Metanephros (tissue), 2 donors: ENCODE results near the gene UNC93B1. TPM values are rescaled to one million over a fixed set of nuclear protein-coding genes. Genes with fewer than 3 reads are reported as not detected.

Source experiments
- small RNA-seq: library from RNA; depleted of rRNA; stranded (forward); fragments of <200 nt; gene quantifications from one replicate; pipeline ENCODE3, GENCODE V24; 2014; ENCODE audit warnings: low replicate concordance
- total RNA-seq: library from RNA; depleted of rRNA; stranded (reverse); fragments of >200 nt; gene quantifications from one replicate; pipeline ENCODE4 v1.2.3, GENCODE V29; 2014

The UNC93B1 gene, protein sequence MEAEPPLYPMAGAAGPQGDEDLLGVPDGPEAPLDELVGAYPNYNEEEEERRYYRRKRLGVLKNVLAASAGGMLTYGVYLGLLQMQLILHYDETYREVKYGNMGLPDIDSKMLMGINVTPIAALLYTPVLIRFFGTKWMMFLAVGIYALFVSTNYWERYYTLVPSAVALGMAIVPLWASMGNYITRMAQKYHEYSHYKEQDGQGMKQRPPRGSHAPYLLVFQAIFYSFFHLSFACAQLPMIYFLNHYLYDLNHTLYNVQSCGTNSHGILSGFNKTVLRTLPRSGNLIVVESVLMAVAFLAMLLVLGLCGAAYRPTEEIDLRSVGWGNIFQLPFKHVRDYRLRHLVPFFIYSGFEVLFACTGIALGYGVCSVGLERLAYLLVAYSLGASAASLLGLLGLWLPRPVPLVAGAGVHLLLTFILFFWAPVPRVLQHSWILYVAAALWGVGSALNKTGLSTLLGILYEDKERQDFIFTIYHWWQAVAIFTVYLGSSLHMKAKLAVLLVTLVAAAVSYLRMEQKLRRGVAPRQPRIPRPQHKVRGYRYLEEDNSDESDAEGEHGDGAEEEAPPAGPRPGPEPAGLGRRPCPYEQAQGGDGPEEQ
- 21.7 TPM for total RNA-seq

DNA sequence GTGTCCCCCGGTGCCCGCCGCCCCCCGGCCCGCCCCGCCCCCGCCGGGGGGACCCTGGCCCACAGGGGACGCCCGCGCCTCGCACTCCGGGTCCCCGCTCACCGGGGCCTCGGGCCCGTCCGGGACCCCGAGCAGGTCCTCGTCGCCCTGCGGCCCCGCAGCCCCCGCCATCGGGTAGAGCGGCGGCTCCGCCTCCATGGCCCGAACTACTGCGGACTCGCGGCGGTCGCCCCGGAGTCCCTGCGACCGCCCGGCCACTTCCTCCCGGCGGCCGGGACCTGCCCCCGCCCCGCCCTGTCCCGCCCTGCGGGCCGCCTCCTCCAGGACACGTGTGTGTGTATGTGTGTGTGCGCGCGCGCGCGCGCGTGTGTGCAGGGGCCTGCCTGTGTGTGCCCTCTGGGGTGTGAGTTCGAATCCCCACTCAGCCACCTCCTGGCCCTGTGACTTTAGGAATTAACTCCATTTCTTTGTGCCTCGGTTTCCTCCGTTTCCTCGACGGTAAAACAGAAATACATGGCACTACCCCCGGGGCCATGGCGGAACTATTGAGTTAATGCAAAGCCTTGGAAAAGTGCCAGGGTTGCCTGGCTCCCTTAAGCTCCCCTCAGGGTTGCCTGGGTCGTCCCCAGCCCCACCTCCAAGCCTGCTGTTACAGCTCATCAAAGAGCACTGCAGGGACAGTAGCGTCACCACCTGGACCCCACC, at the start of gene UNC93B1:
Gene UNC93B1, minus strand, starts transcription at position 252 of the 705 bp plus-strand sequence. Its CDS starts 54 bp downstream, at position 198.

DNA sequence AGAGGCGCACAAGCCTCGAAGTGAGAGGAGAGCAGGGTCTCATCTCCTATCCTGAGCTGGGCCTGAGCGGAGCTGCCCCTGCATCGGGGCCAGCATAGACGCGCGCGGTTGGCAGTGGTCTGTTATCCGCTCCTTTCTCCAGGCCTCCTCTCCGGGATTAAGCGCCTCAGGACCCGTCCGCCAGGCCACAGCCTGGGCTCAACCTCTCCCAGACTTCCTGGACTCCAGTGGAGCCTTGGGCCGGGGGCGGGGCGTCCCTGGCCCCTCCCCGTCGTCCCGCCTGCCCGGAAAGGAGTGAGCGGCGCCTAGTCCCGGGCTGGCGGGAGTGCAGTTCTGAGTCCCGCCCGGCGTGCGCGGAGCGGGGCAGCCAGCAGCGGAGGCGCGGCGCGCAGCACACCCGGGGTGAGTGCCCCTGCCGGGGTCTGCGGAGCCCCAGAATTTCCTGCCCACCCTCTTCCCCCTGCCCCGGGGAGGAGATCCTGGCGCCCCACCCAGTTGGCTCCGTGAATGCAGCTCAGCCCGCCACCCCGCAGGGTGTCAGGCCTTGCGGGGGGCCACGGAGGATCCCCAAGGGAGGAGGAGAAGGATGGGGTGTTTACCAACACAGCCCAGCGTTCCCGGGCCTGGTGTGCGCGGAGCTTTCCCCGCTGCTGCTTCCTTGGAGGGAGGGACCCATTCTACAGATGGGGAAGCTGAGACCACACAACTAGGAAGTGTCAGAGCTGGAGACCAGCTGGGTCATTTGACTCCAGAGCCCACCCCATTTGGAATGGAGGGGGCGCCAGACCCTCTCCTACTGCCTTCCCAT, 35.0 kb upstream of the UNC93B1 start, which contains the start of gene TCIRG1:
Gene TCIRG1, plus strand, starts transcription at position 308 of the 808 bp plus-strand sequence. CDS start 2,247 bp downstream, outside the sequence.

DNA sequence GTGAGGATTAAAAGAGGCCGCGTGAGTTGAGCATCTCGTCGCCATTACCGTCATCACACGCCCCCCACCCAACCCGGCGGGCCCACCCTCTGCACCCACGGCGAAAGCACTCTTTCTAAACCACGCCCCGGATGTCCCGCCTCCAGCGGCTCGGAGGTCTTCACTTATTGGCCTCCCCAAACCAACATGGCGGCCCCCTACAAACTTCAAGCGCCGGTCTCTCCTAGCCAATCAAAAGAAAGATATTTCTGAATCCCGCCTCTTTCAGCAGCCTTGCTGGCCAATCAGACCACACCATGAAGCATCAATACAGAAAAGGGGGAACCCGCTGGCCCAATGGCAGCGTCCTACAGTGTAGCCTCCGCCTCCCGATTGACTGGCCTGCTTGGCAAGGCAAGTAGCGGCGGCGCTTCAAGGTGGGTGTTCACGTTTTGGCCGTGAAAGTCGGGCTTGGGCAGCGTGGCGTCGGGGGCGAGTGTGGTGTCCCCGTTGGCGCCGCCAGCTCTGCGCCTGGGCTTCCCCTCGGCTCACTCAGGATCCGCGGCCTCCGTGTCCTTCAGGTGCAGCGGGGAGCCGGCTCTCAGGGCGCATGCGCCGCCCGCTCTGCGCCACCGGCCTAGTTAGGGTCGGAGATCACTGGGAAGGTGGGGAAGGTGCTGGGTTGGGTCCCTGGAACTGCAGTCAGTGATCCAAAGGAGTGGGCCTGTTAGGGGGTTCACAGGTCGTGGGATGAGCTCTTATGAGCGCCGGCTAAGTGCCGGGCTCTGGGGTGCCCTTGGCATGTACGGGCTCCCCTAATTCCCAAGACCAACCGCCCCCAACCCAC, 26.6 kb upstream of the UNC93B1 start, which contains the start of gene NDUFS8:
Gene NDUFS8, plus strand, starts transcription at position 364 of the 826 bp plus-strand sequence. CDS start 1,471 bp downstream, outside the sequence.

DNA sequence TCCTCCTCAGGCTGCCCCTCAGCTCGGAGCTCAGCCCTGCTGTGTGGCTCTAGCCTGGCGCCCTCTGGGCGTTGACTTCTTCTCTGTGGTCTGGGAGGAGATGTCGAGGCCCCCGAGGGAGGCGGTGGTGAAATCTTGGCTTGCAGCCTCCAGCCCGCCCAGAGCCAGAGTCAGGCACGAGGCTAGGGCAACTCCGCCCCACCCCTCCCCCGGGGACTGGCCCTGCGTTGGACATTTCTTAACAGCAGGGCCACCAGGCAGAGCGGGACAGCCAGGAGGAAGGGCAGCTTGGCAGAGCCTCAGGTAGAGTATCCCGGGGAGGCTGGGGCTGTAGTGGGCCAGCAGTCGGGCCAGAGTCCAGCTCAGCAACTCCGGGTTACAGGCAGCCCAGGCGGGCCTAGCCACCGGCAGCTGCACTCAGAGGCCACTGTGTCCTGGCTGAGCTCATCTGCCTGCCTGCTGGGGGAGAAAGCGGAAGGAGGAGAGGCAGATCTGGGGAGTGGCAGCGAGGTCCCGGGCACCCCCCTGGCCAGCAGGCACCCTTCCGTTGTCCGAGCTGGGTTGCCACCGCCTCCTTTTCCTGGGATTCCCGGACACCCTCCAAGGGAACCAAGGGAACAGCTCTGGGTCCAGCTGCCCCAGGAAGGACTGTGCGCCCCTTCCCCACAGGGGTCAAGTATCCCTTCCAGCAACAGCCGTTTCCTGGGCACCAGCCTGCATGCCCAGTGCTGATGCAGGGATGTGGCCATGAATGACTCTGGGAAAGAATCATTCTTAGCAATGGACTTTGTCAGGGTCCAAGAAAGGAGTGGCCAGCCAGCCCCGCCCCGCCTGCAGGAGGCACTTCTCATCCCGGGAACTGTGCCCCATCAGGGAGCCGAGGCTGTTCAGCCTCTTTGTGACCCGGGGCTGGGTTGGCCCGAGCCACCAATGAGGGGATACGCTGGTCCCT, 6.5 kb upstream of the UNC93B1 start, which contains the start of gene ALDH3B1:
Gene ALDH3B1, plus strand, starts transcription at position 238 of the 952 bp plus-strand sequence. CDS start 4,971 bp downstream, outside the sequence.

Small RNAs within 50 kb of the gene (small RNA-seq; reads per million reads assigned to genes)
- not detected for gene MIR6753

Other genes with a start within 250 kb of the UNC93B1 start
- 4.4 TPM for gene ALDH3B1, start 6.2 kb upstream of the UNC93B1 start, total RNA-seq
- gene NDUFS8, start 26.6 kb upstream of the UNC93B1 start, total RNA-seq, result 153 TPM
- gene TCIRG1, start 34.9 kb upstream of the UNC93B1 start, total RNA-seq, result 63.7 TPM
- 40.8 TPM for gene CHKA, start 117.3 kb upstream of the UNC93B1 start, total RNA-seq
- 47.3 TPM for gene KMT5B, start 209.2 kb upstream of the UNC93B1 start, total RNA-seq